SK-N-MC (cell line): ENCODE data around the gene FIP1L1.

Experiments used
- DNase-seq: peaks from one replicate; pipeline ENCODE4 v3.0.0-alpha.2; 2011; ENCODE audit warnings: low read depth, low spot score
- H3K27ac ChIP-seq: fragments of 200-600 bp; sonication (generic); 2 replicates; pipeline ENCODE4 v1.5.1; 2016; ENCODE audit warnings: mixed run types
- H3K36me3 ChIP-seq: fragments of 200-600 bp; sonication (generic); 2 replicates; pipeline ENCODE4 v1.6.1; 2017; ENCODE audit warnings: antibody characterized with exemption, low read length, mixed read lengths; ENCODE audit not compliant: insufficient read depth
- H3K4me3 ChIP-seq: fragments of 200-600 bp; sonication (generic); 2 replicates; pipeline ENCODE4 v1.5.1; 2016
- H3K9ac ChIP-seq: fragments of 200-600 bp; sonication (generic); 2 replicates; pipeline ENCODE4 v1.8.0; 2017; ENCODE audit warnings: mixed run types, mixed read lengths; ENCODE audit not compliant: insufficient read length
- H3K9me3 ChIP-seq: fragments of 200-600 bp; sonication (generic); 2 replicates; pipeline ENCODE4 v1.6.1; 2017; ENCODE audit warnings: low read depth, mild to moderate bottlenecking, antibody characterized with exemption, low read length, moderate library complexity, mixed read lengths
- EZH2 ChIP-seq: fragments of 200-600 bp; sonication (generic); IDR thresholded peaks from one replicate; pipeline ENCODE4 v1.6.1; 2017; ENCODE audit warnings: antibody characterized with exemption
- FOXP2 ChIP-seq: optimal IDR thresholded peaks from 2 replicates; pipeline ENCODE3; 2011; ENCODE audit warnings: mild to moderate bottlenecking, moderate library complexity; ENCODE audit not compliant: insufficient read depth; ENCODE audit errors: extremely low read length, control extremely low read depth
- POLR2AphosphoS5 ChIP-seq: IDR thresholded peaks from 2 replicates; pipeline ENCODE4 v1.6.1; 2012; ENCODE audit warnings: mild to moderate bottlenecking, low read depth, low read length, borderline replicate concordance

FIP1L1 gene

GRCh38 chr4:53355930-53356521 lies 21.4 kb upstream of the FIP1L1 start:
- Histone ChIP-seq H3K9me3 (no peaks in the 10 kb centered on the region), H3K27ac (no peak overlapping the region), H3K36me3 (peaks cover 9% of the 10 kb centered on the region; the same call in 1 of the 2 replicates), H3K9ac (no peak overlapping the region), H3K4me3 (no peak overlapping the region)
- no peak for DNase-seq
- TF ChIP-seq POLR2AphosphoS5 (no peak), FOXP2 (no peak), EZH2 (no peak)

GRCh38 chr4:53361451-53361850 lies 16.0 kb upstream of the FIP1L1 start:
- H3K36me3 ChIP-seq, result no peaks in the 10 kb centered on the region
- H3K27ac ChIP-seq, result no peak overlapping the region
- DNase-seq, result no peak
- H3K4me3 ChIP-seq, result no peak overlapping the region
- H3K9me3 ChIP-seq, result no peaks in the 10 kb centered on the region
- no peak overlapping the region for H3K9ac ChIP-seq
- TF ChIP-seq FOXP2, result no peak

- H3K27ac ChIP-seq, result no peak overlapping the region
- TF ChIP-seq EZH2, result no peak
- no peaks in the 10 kb centered on the region for H3K36me3 ChIP-seq
- no peak for DNase-seq
- H3K9me3 ChIP-seq, result no peaks in the 10 kb centered on the region
- no peak overlapping the region for H3K4me3 ChIP-seq
- no peak overlapping the region for H3K9ac ChIP-seq
Measured at GRCh38 chr4:53362093-53362492, 15.3 kb upstream of the FIP1L1 start.

GRCh38 chr4:53364624-53365023 lies 12.8 kb upstream of the FIP1L1 start:
- no peak for DNase-seq
- Histone ChIP-seq H3K4me3 (peak overlapping the region; percentile 95), H3K9me3 (no peaks in the 10 kb centered on the region), H3K36me3 (no peaks in the 10 kb centered on the region), H3K9ac (peak overlapping the region; percentile 80), H3K27ac (no peak overlapping the region)
- no peak for TF ChIP-seq EZH2
- TF ChIP-seq POLR2AphosphoS5, result no peak
- no peak for TF ChIP-seq FOXP2

GRCh38 chr4:53365121-53365485 lies 12.3 kb upstream of the FIP1L1 start:
- Histone ChIP-seq H3K9ac (peak overlapping the region; percentile 80), H3K4me3 (peak overlapping the region; percentile 95), H3K27ac (no peak overlapping the region), H3K9me3 (no peaks in the 10 kb centered on the region), H3K36me3 (no peaks in the 10 kb centered on the region)
- TF ChIP-seq POLR2AphosphoS5, result no peak
- DNase-seq, result no peak

GRCh38 chr4:53365486-53366300 lies 11.7 kb upstream of the FIP1L1 start, which contains the start of gene SCFD2:
SCFD2 (minus strand) TSS chr4:53366061.
- Histone ChIP-seq H3K9me3 (no peaks in the 10 kb centered on the region), H3K36me3 (no peaks in the 10 kb centered on the region), H3K27ac (0 out of 2 replicates have a peak within 1 kb of the TSS, but pooled peaks have one; percentile 10), H3K4me3 (peak within 1 kb of the TSS; percentile 95), H3K9ac (peak within 1 kb of the TSS; percentile 80)
- DNase-seq, result peak; percentile 89
- peak; percentile 74 for TF ChIP-seq POLR2AphosphoS5
- no peak for TF ChIP-seq EZH2
- no peak for TF ChIP-seq FOXP2

- Histone ChIP-seq H3K9ac (peak overlapping the region; percentile 21), H3K36me3 (no peaks in the 10 kb centered on the region), H3K4me3 (peak overlapping the region; percentile 95), H3K27ac (0 out of 2 replicates have a peak overlapping the region, but pooled peaks have one; percentile 10), H3K9me3 (no peaks in the 10 kb centered on the region)
- DNase-seq, result no peak
- TF ChIP-seq POLR2AphosphoS5 (no peak), EZH2 (no peak), FOXP2 (no peak)
Measured at GRCh38 chr4:53366301-53366716, 11.1 kb upstream of the FIP1L1 start.

GRCh38 chr4:53367721-53368120 lies 9.7 kb upstream of the FIP1L1 start:
- no peak for TF ChIP-seq EZH2
- Histone ChIP-seq H3K9me3 (no peaks in the 10 kb centered on the region), H3K27ac (no peak overlapping the region), H3K36me3 (no peaks in the 10 kb centered on the region), H3K4me3 (no peak overlapping the region), H3K9ac (no peak overlapping the region)
- DNase-seq, result no peak

GRCh38 chr4:53371049-53371448 lies 6.4 kb upstream of the FIP1L1 start:
- H3K9ac ChIP-seq, result no peak overlapping the region
- DNase-seq, result no peak

More at GRCh38 chr4:53371049-53371448, 6.4 kb upstream of the FIP1L1 start:
- TF ChIP-seq POLR2AphosphoS5, result no peak
- no peak overlapping the region for H3K4me3 ChIP-seq
- H3K27ac ChIP-seq, result no peak overlapping the region
- no peaks in the 10 kb centered on the region for H3K36me3 ChIP-seq
- H3K9me3 ChIP-seq, result no peaks in the 10 kb centered on the region
